ENCODE results near the gene DYNLL2.

DNA sequence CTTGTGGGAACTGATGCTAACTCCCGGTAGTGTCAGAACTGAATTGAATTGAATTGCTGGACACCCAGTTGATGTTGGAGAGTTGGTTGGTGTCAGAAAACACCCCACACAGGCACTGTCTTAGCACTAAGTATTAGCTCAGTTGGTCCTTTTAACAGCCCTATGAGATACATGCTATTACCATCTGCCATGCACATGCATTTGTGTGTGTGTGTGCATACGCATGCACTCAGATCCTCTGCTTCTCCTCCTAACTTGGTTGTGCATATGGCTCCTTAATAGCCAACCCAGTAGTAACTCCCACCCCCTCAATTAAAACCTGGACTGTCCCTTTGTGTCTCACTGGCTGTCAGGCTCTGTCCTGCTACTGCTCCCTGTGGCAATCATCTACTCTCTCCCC lies 32.3 kb upstream of the DYNLL2 start:
- TF ChIP-seq POLR2A (IDR thresholded peaks at IDR 0.05; ENCODE audit: low read length) (no peak), EP300 (IDR thresholded peaks at IDR 0.05) (no peak), CBX8 (IDR thresholded peaks at IDR 0.05) (no peak), RARB (CRISPR knock-in tag; IDR thresholded peaks at IDR 0.05) (no peak), JUN (IDR thresholded peaks at IDR 0.05) (no peak)
- TF ChIP-seq, protein P1, sequence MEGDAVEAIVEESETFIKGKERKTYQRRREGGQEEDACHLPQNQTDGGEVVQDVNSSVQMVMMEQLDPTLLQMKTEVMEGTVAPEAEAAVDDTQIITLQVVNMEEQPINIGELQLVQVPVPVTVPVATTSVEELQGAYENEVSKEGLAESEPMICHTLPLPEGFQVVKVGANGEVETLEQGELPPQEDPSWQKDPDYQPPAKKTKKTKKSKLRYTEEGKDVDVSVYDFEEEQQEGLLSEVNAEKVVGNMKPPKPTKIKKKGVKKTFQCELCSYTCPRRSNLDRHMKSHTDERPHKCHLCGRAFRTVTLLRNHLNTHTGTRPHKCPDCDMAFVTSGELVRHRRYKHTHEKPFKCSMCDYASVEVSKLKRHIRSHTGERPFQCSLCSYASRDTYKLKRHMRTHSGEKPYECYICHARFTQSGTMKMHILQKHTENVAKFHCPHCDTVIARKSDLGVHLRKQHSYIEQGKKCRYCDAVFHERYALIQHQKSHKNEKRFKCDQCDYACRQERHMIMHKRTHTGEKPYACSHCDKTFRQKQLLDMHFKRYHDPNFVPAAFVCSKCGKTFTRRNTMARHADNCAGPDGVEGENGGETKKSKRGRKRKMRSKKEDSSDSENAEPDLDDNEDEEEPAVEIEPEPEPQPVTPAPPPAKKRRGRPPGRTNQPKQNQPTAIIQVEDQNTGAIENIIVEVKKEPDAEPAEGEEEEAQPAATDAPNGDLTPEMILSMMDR (IDR thresholded peaks at IDR 0.05): no peak
- TF ChIP-seq, protein P2, sequence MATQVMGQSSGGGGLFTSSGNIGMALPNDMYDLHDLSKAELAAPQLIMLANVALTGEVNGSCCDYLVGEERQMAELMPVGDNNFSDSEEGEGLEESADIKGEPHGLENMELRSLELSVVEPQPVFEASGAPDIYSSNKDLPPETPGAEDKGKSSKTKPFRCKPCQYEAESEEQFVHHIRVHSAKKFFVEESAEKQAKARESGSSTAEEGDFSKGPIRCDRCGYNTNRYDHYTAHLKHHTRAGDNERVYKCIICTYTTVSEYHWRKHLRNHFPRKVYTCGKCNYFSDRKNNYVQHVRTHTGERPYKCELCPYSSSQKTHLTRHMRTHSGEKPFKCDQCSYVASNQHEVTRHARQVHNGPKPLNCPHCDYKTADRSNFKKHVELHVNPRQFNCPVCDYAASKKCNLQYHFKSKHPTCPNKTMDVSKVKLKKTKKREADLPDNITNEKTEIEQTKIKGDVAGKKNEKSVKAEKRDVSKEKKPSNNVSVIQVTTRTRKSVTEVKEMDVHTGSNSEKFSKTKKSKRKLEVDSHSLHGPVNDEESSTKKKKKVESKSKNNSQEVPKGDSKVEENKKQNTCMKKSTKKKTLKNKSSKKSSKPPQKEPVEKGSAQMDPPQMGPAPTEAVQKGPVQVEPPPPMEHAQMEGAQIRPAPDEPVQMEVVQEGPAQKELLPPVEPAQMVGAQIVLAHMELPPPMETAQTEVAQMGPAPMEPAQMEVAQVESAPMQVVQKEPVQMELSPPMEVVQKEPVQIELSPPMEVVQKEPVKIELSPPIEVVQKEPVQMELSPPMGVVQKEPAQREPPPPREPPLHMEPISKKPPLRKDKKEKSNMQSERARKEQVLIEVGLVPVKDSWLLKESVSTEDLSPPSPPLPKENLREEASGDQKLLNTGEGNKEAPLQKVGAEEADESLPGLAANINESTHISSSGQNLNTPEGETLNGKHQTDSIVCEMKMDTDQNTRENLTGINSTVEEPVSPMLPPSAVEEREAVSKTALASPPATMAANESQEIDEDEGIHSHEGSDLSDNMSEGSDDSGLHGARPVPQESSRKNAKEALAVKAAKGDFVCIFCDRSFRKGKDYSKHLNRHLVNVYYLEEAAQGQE (IDR thresholded peaks at IDR 0.05): no peak
- TF ChIP-seq, protein P3, sequence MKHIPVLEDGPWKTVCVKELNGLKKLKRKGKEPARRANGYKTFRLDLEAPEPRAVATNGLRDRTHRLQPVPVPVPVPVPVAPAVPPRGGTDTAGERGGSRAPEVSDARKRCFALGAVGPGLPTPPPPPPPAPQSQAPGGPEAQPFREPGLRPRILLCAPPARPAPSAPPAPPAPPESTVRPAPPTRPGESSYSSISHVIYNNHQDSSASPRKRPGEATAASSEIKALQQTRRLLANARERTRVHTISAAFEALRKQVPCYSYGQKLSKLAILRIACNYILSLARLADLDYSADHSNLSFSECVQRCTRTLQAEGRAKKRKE (CRISPR knock-in tag; IDR thresholded peaks at IDR 0.05; ENCODE audit: low read depth): no peak
- TF ChIP-seq, protein P4, sequence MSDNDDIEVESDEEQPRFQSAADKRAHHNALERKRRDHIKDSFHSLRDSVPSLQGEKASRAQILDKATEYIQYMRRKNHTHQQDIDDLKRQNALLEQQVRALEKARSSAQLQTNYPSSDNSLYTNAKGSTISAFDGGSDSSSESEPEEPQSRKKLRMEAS (IDR thresholded peaks at IDR 0.05): no peak
